Fibroblast of upper back skin (primary cell): ENCODE data around the gene IL10.
A peak's percentile ranks its signal among the peaks of the same experiment; 100 is the strongest.

Experiments used
- DNase-seq: peaks from one replicate; pipeline ENCODE4 v3.0.0-alpha.2; 2013

IL10 gene

GRCh38 chr1:206772243-206772937 lies at the start of gene IL10:
Gene IL10 (minus strand): TSS chr1:206772494. CDS start chr1:206772435, 59 bp downstream.
- no peak for DNase-seq

GRCh38 chr1:206821493-206821892 lies 49.2 kb upstream of the IL10 start:
- no peak for DNase-seq

GRCh38 chr1:206816390-206817287 lies 44.3 kb upstream of the IL10 start:
- DNase-seq: no peak

- DNase-seq: peak; percentile 87
Measured at GRCh38 chr1:206814716-206815341, 42.5 kb upstream of the IL10 start.

GRCh38 chr1:206812471-206812870 lies 40.2 kb upstream of the IL10 start:
- DNase-seq: no peak

- DNase-seq: peak; percentile 44
Measured at GRCh38 chr1:206809504-206810084, 37.3 kb upstream of the IL10 start.

- DNase-seq: peak; percentile 48
Measured at GRCh38 chr1:206808615-206809014, 36.3 kb upstream of the IL10 start.

- DNase-seq: no peak
Measured at GRCh38 chr1:206805357-206805756, 33.1 kb upstream of the IL10 start.

GRCh38 chr1:206804156-206804737 lies 32.0 kb upstream of the IL10 start:
- DNase-seq: no peak

GRCh38 chr1:206803221-206803730 lies 31.0 kb upstream of the IL10 start:
- DNase-seq: no peak

- no peak for DNase-seq
Measured at GRCh38 chr1:206802401-206802800, 30.1 kb upstream of the IL10 start.

GRCh38 chr1:206801467-206801866 lies 29.2 kb upstream of the IL10 start:
- no peak for DNase-seq

GRCh38 chr1:206800891-206801290 lies 28.6 kb upstream of the IL10 start:
- no peak for DNase-seq

GRCh38 chr1:206800411-206800810 lies 28.1 kb upstream of the IL10 start:
- DNase-seq: no peak

- no peak for DNase-seq
Measured at GRCh38 chr1:206799311-206799710, 27.0 kb upstream of the IL10 start.

GRCh38 chr1:206798384-206798996 lies 26.2 kb upstream of the IL10 start:
- no peak for DNase-seq

- no peak for DNase-seq
Measured at GRCh38 chr1:206797534-206798383, 25.5 kb upstream of the IL10 start.

- DNase-seq: no peak
Measured at GRCh38 chr1:206796981-206797402, 24.7 kb upstream of the IL10 start.

- DNase-seq: no peak
Measured at GRCh38 chr1:206796116-206796515, 23.8 kb upstream of the IL10 start.

GRCh38 chr1:206794294-206794908 lies 22.1 kb upstream of the IL10 start:
- DNase-seq: no peak

- DNase-seq: no peak
Measured at GRCh38 chr1:206793620-206794019, 21.3 kb upstream of the IL10 start.
